HCT116 (cell line): ENCODE measurements around the gene BLTP3B.

Source experiments
- CEBPB ChIP-seq: IDR thresholded peaks from 2 replicates; pipeline ENCODE4 v1.6.1; 2012; ENCODE audit warnings: low read depth
- EGR1 ChIP-seq: IDR thresholded peaks from 2 replicates; pipeline ENCODE4 v1.6.1; 2012; ENCODE audit warnings: low read depth
- EZH2 ChIP-seq: fragments of 200-600 bp; sonication (generic); IDR thresholded peaks from 2 replicates; pipeline ENCODE4 v1.6.1; 2017; ENCODE audit warnings: antibody characterized with exemption, mixed run types
- EZH2phosphoT487 ChIP-seq: fragments of 200-600 bp; IDR thresholded peaks from 2 replicates; pipeline ENCODE4 v1.6.1; 2018; ENCODE audit warnings: antibody characterized with exemption, borderline replicate concordance
- POLR2A ChIP-seq: IDR thresholded peaks from 2 replicates; pipeline ENCODE4 v1.7.0; 2011; ENCODE audit warnings: borderline replicate concordance; ENCODE audit not compliant: insufficient read depth, insufficient read length; ENCODE audit errors: extremely low read depth
- TCF7L2 ChIP-seq: IDR thresholded peaks from 2 replicates; pipeline ENCODE4 v1.7.0; 2011; ENCODE audit warnings: borderline replicate concordance, inconsistent platforms; ENCODE audit not compliant: insufficient read depth, insufficient read length; ENCODE audit errors: extremely low read depth
- ZBTB33 ChIP-seq: IDR thresholded peaks from 2 replicates; pipeline ENCODE4 v1.6.1; 2011; ENCODE audit warnings: mild to moderate bottlenecking, low read length, moderate library complexity; ENCODE audit not compliant: insufficient replicate concordance; ENCODE audit errors: extremely low read depth
- TF ChIP-seq, protein P1 (sequence below), 3 experiments: fragments of 200-600 bp in 1 of 3; sonication (generic) in 1 of 3; IDR thresholded peaks in 2 of 3; conservative IDR thresholded peaks in 1 of 3; 2 replicates each; pipeline ENCODE4 v1.5.1; 2012 to 2017; ENCODE audit warnings: low read depth in 2 of 3, low read length in 2 of 3, antibody characterized with exemption in 1 of 3, borderline replicate concordance in 1 of 3, control low read depth in 1 of 3, mild to moderate bottlenecking in 1 of 3, mixed read lengths in 1 of 3, mixed run types in 1 of 3, moderate library complexity in 1 of 3; ENCODE audit not compliant: insufficient read depth in 1 of 3
- TF ChIP-seq, protein P2 (sequence below): IDR thresholded peaks from 2 replicates; pipeline ENCODE4 v1.6.1; 2012

- TF ChIP-seq EGR1 (no peak), ZBTB33 (no peak), EZH2 (no peak), POLR2A (no peak), CEBPB (no peak), EZH2phosphoT487 (no peak), TCF7L2 (no peak)
- TF ChIP-seq, protein P1, sequence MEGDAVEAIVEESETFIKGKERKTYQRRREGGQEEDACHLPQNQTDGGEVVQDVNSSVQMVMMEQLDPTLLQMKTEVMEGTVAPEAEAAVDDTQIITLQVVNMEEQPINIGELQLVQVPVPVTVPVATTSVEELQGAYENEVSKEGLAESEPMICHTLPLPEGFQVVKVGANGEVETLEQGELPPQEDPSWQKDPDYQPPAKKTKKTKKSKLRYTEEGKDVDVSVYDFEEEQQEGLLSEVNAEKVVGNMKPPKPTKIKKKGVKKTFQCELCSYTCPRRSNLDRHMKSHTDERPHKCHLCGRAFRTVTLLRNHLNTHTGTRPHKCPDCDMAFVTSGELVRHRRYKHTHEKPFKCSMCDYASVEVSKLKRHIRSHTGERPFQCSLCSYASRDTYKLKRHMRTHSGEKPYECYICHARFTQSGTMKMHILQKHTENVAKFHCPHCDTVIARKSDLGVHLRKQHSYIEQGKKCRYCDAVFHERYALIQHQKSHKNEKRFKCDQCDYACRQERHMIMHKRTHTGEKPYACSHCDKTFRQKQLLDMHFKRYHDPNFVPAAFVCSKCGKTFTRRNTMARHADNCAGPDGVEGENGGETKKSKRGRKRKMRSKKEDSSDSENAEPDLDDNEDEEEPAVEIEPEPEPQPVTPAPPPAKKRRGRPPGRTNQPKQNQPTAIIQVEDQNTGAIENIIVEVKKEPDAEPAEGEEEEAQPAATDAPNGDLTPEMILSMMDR (IDR thresholded peaks at IDR 0.05 in 2 of 3, conservative IDR thresholded peaks at IDR 0.05 in 1 of 3; ENCODE audit: borderline replicate concordance in 1 of 3, insufficient read depth in 1 of 3, low read depth in 2 of 3, low read length in 2 of 3), result no peak
- TF ChIP-seq, protein P2, sequence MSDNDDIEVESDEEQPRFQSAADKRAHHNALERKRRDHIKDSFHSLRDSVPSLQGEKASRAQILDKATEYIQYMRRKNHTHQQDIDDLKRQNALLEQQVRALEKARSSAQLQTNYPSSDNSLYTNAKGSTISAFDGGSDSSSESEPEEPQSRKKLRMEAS, result no peak
Observed at GRCh38 chr12:100165356-100165755, 22.7 kb upstream of the BLTP3B start.
